Body of pancreas (tissue), 4 donors: ENCODE data around the gene CACNA2D3.

Experiments used
- CTCF ChIP-seq, 7 experiments: fragments of 450-650 bp in 4 of 7; fragments of 200-600 bp in 3 of 7; sonication (generic) in 3 of 7; IDR thresholded peaks; one replicate each; pipeline ENCODE4 v1.5.1; 2016 to 2019; ENCODE audit warnings: antibody characterized with exemption in 7 of 7
- POLR2A ChIP-seq, 3 donors: fragments of 450-650 bp; IDR thresholded peaks; one replicate each; pipeline ENCODE4 v1.6.1; 2016; ENCODE audit warnings: antibody characterized with exemption in 3 of 3, mild to moderate bottlenecking in 2 of 3

- TF ChIP-seq CTCF (IDR thresholded peaks at IDR 0.05), result no peak
- no peak for TF ChIP-seq POLR2A (IDR thresholded peaks at IDR 0.05)
Observed at GRCh38 chr3:54928046-54928770, 805.9 kb downstream of the CACNA2D3 start, which contains the start of gene LRTM1.
